T-helper 1 cell treated with Interleukin-12 subunit alpha and Interleukin-12 subunit beta and Interleukin-4 antibody, amounts not matched to agents 30 ng/mL and 1 ng/mL, for 36 hours (primary cell): Measurements from ENCODE around the gene FAM240A. TPM values are rescaled to one million over a fixed set of nuclear protein-coding genes. Genes with fewer than 3 reads are reported as not detected.

Experiments used
- intact Hi-C: fragments of 100-400 bp; cut with micrococcal nuclease; formaldehyde crosslinking; loops from one replicate; pipeline ENCODE4 v1.15.1; 2024
- total RNA-seq: library from RNA; stranded (reverse); gene quantifications from 2 replicates; pipeline ENCODE4 v1.2.3, GENCODE V29; 2022

FAM240A gene
- not detected in 2 replicates for total RNA-seq

DNA sequence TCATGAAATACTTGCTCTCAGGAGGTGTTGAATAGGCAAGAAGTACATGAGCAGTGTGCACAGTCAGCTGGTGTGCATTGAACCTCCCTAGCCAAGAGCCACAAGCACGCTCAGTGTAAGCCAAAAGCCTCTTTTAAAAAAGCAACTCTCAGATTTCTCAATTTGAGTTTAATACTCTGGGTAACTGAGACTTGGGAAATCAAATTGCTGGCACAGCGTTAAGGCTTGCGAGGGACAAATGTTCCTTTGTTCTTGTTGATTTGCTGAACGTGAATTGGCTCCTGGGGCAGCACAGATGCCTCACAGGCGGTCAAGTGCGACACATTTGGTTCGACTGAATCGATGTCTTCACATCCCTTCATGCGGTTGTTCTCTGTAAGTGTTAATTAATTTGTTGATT is at the start of gene FAM240A:
Gene FAM240A (plus strand): TSS at position 202 of the 400 bp plus-strand sequence. CDS start 159 bp downstream, at position 361.
- intact Hi-C loops: no loop called here

- intact Hi-C loops: no loop called here
These were observed 47.9 kb upstream of the FAM240A start for GRCh38 chr3:46564190-46565021.

- intact Hi-C loops: no loop called here
These were observed 47.2 kb upstream of the FAM240A start for GRCh38 chr3:46565077-46565476.

DNA sequence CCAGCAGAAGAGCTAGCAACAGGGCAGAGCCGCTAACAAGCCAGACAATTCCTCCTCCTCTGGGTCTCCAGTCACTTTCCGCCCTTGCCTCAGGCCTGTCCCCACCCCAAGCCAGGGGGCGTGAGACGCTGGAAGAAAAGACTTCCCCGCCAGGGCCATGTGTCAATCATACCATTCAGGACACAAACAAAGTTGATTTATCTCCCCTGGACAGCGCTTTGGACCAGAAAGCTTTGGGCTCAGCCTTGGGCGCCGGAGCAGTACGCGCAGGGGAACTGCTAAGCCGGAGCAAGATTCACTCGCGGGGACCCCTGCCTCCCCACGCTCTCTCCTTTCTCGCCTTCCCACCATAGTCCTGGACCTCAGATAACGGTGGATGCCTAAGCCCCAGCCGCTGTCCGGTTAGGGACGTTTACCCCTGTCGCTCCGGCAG is 46.7 kb upstream of the FAM240A start:
- intact Hi-C loops: loop anchor here (2.0 kb wide), 2 partner anchors 23 to 77 kb away; no protein-coding TSS in a partner anchor

DNA sequence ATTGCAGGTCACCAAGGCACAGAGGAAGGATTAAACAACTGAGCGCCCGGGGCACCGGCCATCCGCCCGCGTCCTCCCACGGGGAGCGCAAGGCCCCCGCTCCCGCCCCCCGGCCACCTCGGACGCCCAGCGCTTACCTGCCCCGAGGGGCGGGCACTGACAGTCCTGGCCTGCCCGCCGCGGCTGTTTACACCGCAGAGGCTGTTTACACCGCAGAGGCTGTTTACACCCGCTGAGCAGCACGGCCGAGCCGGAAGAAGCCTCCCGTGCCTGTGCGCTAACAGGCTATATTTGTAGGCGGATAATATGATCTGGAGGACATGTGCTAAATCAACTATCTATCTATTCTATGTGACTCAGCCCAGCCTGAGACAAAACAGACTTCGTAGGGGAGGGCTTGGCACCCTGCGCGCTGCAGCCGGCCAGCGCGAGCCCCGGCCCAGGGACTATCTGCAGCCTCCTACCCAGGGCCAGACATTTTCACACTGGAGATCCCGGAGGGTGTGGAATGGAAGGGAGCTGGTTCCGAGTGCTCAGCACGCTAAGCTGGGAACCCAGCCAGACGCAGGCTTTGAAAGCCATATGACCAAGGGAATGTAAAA is 46.2 kb upstream of the FAM240A start, which contains the start of gene LRRC2:
Gene LRRC2 (minus strand): TSS at position 263 of the 602 bp plus-strand sequence. CDS start 14,711 bp downstream, outside the sequence.
- intact Hi-C loops: loop anchor here (2.0 kb wide), 2 partner anchors 23 to 77 kb away; no protein-coding TSS in a partner anchor

DNA sequence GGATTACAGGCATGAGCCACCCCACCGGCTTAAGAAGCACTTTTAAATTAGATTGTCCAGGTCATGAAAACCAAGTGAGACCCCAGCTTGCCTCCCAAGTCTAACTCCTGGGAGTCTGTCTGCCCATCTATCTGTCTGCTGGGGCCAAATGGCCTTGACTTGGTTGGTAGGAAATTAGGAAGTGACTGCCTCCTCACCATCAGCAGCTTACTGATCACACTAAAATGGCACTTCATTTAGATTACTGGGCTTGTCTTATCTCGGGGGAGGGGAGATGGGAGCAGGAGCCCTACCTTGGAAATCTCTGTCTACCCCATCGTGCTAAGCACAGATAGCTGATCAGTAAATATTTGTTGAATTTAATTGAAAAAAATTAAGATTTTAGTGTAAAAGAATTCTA is 40.6 kb upstream of the FAM240A start:
- intact Hi-C loops: no loop called here

- intact Hi-C loops: no loop called here
These were observed 38.6 kb upstream of the FAM240A start for GRCh38 chr3:46573701-46574100.

DNA sequence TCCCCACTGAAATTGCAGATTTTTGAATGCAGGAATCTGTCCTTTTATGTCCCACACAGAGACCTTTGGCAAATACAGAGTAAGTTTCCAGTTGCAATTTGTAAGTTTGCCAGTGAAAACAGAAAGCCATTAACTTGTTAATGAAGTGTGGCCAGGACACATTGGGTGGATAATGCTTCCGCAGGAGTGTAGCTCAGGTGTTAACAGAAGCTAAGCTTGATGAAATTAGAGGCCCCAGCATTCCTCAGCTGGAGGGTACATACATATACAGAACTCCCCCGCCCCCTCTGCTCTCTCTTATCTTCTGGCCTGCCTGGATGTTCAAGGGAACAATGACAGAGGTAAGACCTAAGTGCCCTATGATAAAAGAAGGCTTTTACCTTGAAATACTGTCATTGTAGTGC is 38.1 kb upstream of the FAM240A start:
- intact Hi-C loops: no loop called here

- intact Hi-C loops: loop anchor here (5.0 kb wide), 1 partner anchor 1163 kb away; no protein-coding TSS in a partner anchor
These were observed 37.3 kb upstream of the FAM240A start for GRCh38 chr3:46574881-46575576.

DNA sequence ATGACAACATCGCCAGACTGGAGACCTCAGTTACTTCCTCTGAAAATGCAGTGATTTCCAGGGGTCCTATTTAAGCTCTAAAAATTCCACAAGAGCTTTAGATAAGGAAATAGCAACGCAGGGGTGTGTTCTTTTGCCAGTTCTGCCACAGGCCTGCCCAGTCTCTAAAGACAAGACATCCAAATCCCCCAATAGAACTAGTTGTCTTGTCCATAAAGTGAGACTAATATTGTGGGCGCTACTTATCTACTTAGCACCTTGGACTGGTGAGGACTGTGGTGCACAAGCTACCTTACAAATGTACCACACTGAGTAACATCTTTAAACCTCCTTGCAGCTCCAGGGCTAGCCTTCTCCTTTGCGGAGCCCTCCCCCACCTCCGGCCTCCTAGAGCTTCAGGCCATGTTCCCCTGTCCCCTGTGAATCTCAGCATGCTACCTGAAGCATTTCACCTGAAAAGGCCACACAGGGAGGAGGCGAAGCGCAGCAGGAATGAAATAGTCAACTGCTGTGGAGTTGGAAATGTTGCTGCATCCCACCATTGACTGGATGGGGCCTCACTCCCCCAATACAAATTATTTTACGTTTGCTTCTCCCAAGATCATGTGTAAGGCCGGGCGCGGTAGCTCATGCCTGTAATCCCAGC is 36.6 kb upstream of the FAM240A start:
- intact Hi-C loops: loop anchor here (5.0 kb wide), 1 partner anchor 1163 kb away; no protein-coding TSS in a partner anchor

- intact Hi-C loops: loop anchor here (5.0 kb wide), 1 partner anchor 1164 kb away; no protein-coding TSS in a partner anchor
These were observed 35.9 kb upstream of the FAM240A start for GRCh38 chr3:46576386-46576785.

GRCh38 chr3:46576879-46577278 is 35.4 kb upstream of the FAM240A start:
- intact Hi-C loops: loop anchor here (5.0 kb wide), 1 partner anchor 1165 kb away; no protein-coding TSS in a partner anchor

DNA sequence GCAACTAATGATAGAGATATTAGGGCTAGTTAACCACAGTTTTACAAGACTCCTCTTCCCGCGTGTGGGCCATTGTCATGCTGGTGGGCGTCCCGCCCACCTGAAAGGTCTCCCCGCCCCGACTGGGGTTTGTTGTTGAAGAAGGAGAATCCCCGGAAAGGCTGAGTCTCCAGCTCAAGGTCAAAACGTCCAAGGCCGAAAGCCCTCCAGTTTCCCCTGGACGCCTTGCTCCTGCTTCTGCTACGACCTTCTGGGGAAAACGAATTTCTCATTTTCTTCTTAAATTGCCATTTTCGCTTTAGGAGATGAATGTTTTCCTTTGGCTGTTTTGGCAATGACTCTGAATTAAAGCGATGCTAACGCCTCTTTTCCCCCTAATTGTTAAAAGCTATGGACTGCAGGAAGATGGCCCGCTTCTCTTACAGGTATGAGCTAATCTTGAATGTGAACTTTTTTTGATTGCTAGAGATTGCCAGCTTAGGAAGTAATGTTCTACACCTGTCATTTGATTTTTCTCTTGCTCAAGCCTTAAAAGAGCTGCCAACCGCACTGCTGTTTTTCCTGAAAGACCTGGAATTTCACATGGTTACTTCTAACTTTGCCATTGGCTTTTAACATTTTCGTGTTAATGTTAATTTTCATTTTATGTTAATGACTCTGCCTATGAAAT is 34.6 kb upstream of the FAM240A start:
- intact Hi-C loops: loop anchor here (5.0 kb wide), 1 partner anchor 1165 kb away; no protein-coding TSS in a partner anchor

GRCh38 chr3:46578973-46579755 is 33.2 kb upstream of the FAM240A start:
- intact Hi-C loops: loop anchor here (5.0 kb wide), 1 partner anchor 1167 kb away; no protein-coding TSS in a partner anchor

GRCh38 chr3:46579756-46580286 is 32.5 kb upstream of the FAM240A start:
- intact Hi-C loops: loop anchor here (5.0 kb wide), 1 partner anchor 1168 kb away; no protein-coding TSS in a partner anchor

DNA sequence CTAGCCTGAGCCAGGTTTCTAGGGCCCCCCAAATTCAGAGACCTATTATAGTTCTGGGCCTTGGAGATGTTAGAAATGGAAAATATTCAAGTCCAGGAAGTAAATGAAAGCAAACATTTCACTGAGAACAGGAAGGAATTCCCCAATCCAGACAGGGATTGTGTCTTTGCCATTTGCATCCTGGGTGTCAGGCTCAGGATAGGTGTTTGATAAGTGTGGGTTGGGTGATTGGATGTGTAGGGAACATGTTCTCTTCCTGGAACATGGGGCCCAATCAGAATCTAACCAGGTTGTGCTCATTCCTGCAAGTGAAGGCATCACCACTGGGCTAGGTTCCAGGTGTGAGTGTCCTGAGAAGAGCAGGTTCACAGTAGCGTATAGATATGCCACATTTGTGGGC is 31.6 kb upstream of the FAM240A start:
- intact Hi-C loops: no loop called here

DNA sequence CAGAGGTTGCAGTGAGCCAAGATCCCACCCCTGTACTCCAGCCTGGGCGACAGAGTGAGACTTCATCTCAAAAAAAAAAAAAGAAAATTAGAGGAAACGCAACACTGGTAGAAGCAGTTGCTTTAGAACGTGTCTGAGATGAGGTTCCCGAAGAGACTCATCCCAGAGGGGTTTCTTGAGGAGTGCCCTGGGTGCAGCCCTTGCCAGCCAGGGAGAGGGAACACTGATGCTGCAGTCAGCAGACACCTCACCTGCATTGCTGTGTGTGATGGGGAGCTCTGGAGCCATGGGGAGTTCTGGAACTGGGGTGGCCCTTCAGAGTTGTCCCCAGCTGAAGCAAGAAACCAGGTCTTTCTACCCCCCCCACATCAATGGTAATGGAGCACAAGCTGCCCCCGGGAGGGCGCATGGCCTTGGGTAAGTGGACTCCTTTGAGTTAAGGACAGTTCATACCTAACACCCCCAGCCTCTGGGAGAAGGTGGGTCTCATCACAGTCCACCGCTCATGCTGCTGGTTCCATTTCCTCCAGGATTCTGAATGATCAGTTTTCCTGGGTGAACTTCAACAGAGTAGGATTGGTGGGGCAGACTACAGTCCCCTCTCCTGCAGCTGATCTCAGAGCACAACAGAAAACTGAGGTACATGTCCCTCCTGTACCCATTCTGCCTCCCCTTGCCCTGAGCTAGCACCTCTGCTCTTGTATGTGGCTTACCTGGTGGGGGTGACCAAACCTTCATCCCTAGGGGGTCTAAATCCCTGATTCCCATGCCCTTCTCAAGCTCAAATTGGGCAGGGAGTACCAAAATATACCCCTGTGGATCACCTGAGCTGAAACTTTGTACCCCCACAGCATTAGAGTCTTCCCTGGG is 27.5 kb upstream of the FAM240A start:
- intact Hi-C loops: no loop called here
